HG02588 (cell line): Measurements from ENCODE around the gene BIRC5.

Experiments used
- ATAC-seq: cut with Tn5 transposase; IDR thresholded peaks from one replicate; pipeline ENCODE4 v1.9.1; 2021; ENCODE audit warnings: mild to moderate bottlenecking, moderate library complexity; ENCODE audit not compliant: unreplicated experiment

Gene BIRC5

GRCh38 chr17:78271419-78272170, 57.5 kb downstream of the BIRC5 start:
- ATAC-seq: no peak

GRCh38 chr17:78272181-78272913, 58.3 kb downstream of the BIRC5 start:
- ATAC-seq: peak; percentile 40

DNA sequence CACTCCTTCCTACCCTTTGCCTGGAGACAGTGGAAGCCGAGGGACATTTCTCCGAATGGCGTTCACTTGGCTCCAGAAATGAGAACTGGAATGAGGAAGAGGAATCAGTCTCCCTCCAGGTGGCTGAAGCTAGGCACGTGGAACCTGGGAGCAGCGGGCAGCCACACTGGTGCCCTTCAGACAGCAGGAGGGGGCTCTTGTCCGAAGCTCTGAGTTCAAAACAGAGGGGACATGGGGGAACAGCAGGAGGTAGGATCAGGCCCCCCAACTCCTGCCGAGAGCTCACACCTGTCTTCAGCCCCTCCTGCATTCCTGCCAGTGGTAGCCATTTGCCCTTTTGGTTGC, 58.8 kb downstream of the BIRC5 start:
- no peak for ATAC-seq

GRCh38 chr17:78273813-78274212, 59.8 kb downstream of the BIRC5 start:
- no peak for ATAC-seq
